GM19025 (cell line): ENCODE data around the gene POLR1A.
"Not testable (repeated sequence)": the region's sequence is repeated elsewhere in the genome, so short reads cannot be mapped to it uniquely, and the experiment has no call there.

Experiments used
- ATAC-seq: cut with Tn5 transposase; IDR thresholded peaks from one replicate; pipeline ENCODE4 v1.9.1; 2021; ENCODE audit warnings: mild to moderate bottlenecking, low read depth, moderate library complexity; ENCODE audit not compliant: unreplicated experiment

Gene POLR1A

GRCh38 chr2:86001326-86001725 lies 104.4 kb downstream of the POLR1A start:
- no peak for ATAC-seq

- no peak for ATAC-seq
These were observed 104.8 kb downstream of the POLR1A start for GRCh38 chr2:86000938-86001312.

GRCh38 chr2:86000131-86000937 lies 105.4 kb downstream of the POLR1A start:
- no peak for ATAC-seq

- ATAC-seq: peak; percentile 77
These were observed 106.4 kb downstream of the POLR1A start for GRCh38 chr2:85999061-85999831.

GRCh38 chr2:85998071-85998991 lies 107.4 kb downstream of the POLR1A start:
- no peak for ATAC-seq

- no peak for ATAC-seq
These were observed 108.4 kb downstream of the POLR1A start for GRCh38 chr2:85997017-85997970.

GRCh38 chr2:85996591-85996990 lies 109.1 kb downstream of the POLR1A start:
- ATAC-seq: no peak

GRCh38 chr2:85995648-85996529 lies 109.8 kb downstream of the POLR1A start:
- ATAC-seq: no peak

GRCh38 chr2:85994897-85995647 lies 110.6 kb downstream of the POLR1A start:
- ATAC-seq: no peak

GRCh38 chr2:85994421-85994777 lies 111.3 kb downstream of the POLR1A start:
- ATAC-seq: peak; percentile 6

GRCh38 chr2:85992611-85993010 lies 113.1 kb downstream of the POLR1A start:
- ATAC-seq: no peak

GRCh38 chr2:85992053-85992452 lies 113.6 kb downstream of the POLR1A start:
- not testable (repeated sequence) for ATAC-seq

- no peak for ATAC-seq
These were observed 115.6 kb downstream of the POLR1A start for GRCh38 chr2:85990084-85990483.

- ATAC-seq: no peak
These were observed 116.3 kb downstream of the POLR1A start for GRCh38 chr2:85989288-85989865.

GRCh38 chr2:85988914-85989270 lies 116.8 kb downstream of the POLR1A start:
- no peak for ATAC-seq

- ATAC-seq: no peak
These were observed 117.3 kb downstream of the POLR1A start for GRCh38 chr2:85988175-85988913.
